ENCODE data around the gene PTPRN2.

PTPRN2 gene

DNA sequence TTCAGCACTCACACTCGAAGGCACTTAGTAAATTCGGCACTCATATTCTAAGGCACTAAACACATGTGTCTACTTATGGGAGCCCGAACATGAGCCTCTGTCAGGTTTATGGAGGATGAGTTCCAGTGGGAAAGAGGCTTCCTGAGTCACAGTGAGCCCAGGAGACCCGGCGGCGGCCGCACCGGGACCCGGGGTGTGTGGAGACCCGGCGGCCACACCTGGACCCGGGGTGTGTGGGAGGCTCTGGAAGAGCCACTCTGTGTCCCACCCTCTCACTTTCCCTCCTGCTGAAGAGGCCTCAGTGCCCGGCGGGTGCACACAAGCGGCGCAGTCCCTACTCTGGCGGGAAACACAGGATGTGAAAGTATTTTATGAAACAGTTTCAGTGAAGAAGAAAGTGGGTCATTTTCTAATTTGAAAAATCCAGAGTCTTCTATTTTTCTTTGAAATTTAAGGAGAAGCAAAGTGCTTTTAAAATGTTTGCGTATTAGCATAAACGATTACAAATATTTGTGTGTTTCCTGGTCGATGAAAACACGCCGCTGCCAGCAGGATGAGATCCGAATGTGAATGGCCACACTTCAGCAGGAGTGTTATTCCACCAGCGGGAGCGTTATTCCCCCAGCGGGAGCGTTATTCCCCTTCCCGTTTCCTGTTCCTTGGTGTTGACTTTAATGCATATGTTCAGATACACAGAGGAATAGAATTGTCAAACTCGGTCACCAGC is 625.7 kb downstream of the PTPRN2 start:
- Mint-ChIP-seq H3K4me1 (no peaks in the 10 kb centered on the region), H3K36me3 (ENCODE audit: insufficient read depth) (no peaks in the 10 kb centered on the region), H3K27me3 (peaks cover 17% of the 10 kb centered on the region), H3K27ac (ENCODE audit: low read depth) (no peak overlapping the region), H3K4me3 (no peak overlapping the region), H3K9me3 (no peaks in the 10 kb centered on the region)
- DNase-seq (ENCODE audit: low spot score in 2 of 2) (no peak), ATAC-seq (replicated peaks; ENCODE audit: extremely low read depth, poor library complexity, severe bottlenecking) (no peak)

DNA sequence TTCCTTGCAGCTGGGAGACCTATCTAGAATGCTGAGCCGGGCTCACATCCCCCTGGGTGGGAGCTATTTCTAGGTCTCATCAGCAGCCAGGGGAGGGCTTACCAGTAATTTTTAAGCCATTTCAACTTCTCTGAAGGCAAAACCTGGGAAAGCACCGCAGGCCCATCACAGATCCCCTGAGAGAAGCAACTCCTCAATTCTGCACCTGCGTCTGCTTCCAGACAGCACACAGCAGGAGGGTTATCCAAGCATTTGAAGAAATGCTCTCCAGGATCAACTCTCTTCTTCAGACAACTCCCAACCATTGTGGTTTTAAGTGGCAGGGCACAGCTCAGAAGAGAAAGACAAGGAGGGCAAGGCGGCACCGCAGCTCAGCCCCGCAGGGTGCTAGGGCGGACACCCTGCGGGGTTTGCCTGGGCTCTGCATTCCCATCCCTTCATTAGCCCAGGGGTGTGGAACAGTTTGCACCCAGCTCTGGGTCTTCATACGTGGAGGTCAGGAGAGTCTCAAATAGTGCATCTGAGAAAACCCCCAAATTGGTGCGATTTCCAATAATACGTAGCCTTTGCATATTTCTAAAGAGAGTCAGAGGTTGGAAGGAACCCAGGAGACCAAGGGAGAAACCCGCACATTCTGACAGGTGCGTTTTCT is 632.1 kb downstream of the PTPRN2 start:
- no peak overlapping the region for H3K4me3 Mint-ChIP-seq
- peaks cover 47% of the 10 kb centered on the region for H3K27me3 Mint-ChIP-seq
- H3K27ac Mint-ChIP-seq (ENCODE audit: low read depth), result no peak overlapping the region
- no peak for ATAC-seq (replicated peaks; ENCODE audit: extremely low read depth, poor library complexity, severe bottlenecking)
- H3K4me1 Mint-ChIP-seq, result peaks cover 5% of the 10 kb centered on the region
- no peak for DNase-seq (ENCODE audit: low spot score in 2 of 2)
- no peaks in the 10 kb centered on the region for H3K36me3 Mint-ChIP-seq (ENCODE audit: insufficient read depth)
- H3K9me3 Mint-ChIP-seq, result no peaks in the 10 kb centered on the region

DNA sequence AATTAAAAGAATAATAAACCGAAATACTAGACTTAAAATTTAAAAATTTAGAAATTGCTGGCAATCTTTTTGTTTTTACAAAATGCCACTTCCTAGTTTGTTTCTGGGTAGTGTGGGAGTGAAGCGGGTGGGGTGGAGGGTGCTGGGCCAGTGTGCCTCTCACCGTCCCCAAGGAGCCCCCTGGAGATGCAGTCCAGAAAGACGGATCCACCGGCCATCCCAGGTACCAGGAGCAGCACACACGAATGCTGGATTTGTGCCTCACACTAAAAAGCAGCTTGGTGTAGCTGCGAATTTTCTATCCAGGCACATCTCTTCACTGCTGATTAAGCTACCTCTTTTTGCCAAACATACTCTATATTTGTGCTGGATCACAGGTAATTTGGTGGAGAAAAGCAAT is 632.7 kb downstream of the PTPRN2 start:
- no peak for DNase-seq (ENCODE audit: low spot score in 2 of 2)
- H3K4me1 Mint-ChIP-seq, result peaks cover 5% of the 10 kb centered on the region
- H3K9me3 Mint-ChIP-seq, result no peaks in the 10 kb centered on the region
- H3K36me3 Mint-ChIP-seq (ENCODE audit: insufficient read depth), result no peaks in the 10 kb centered on the region
- no peak for ATAC-seq (replicated peaks; ENCODE audit: extremely low read depth, poor library complexity, severe bottlenecking)
- no peak overlapping the region for H3K27ac Mint-ChIP-seq (ENCODE audit: low read depth)
- H3K4me3 Mint-ChIP-seq, result no peak overlapping the region
- H3K27me3 Mint-ChIP-seq, result peaks cover 44% of the 10 kb centered on the region

DNA sequence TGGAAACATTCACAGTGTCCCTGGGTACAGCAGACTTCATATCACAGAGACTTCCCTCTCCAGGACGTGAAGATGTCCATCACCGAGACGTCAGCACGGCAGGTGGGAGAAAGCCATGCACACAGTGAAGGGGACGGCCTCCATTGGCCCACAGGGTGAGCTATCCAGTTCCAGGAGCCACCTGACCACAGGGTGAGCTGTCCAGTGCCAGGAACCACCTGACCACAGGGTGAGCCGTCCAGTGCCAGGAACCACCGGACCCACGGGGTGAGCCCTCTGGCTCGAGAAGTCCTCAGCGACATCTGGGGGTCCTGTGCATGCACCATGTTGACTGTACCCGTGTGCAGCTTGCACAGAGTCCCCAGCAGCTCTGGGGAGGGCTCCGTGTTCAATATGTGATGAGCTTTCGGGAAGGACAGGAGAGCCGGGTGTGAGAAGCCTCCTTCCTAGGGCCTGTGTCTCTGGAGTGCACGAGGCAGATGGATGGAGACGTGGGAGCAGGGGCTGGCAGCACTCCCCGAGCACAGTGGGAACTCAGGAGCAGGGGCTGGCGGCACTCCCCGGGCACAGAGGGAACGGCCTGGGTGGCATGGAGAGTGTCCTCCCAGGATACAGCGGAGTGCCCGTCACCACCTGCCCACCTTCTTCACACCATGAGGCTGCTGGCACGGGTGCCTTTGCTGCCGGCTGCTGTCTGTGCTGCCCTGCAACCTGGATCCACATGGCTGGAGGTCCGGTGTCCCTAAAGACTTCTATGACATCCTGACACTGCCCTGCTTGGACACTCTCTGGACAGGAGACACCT is 634.6 kb downstream of the PTPRN2 start:
- H3K27me3 Mint-ChIP-seq, result peaks cover 32% of the 10 kb centered on the region
- no peak overlapping the region for H3K27ac Mint-ChIP-seq (ENCODE audit: low read depth)
- ATAC-seq (replicated peaks; ENCODE audit: extremely low read depth, poor library complexity, severe bottlenecking), result no peak
- peaks cover 5% of the 10 kb centered on the region for H3K4me1 Mint-ChIP-seq
- no peak overlapping the region for H3K4me3 Mint-ChIP-seq
- H3K9me3 Mint-ChIP-seq, result peaks cover 5% of the 10 kb centered on the region
- no peaks in the 10 kb centered on the region for H3K36me3 Mint-ChIP-seq (ENCODE audit: insufficient read depth)
- DNase-seq (ENCODE audit: low spot score in 2 of 2), result no peak

DNA sequence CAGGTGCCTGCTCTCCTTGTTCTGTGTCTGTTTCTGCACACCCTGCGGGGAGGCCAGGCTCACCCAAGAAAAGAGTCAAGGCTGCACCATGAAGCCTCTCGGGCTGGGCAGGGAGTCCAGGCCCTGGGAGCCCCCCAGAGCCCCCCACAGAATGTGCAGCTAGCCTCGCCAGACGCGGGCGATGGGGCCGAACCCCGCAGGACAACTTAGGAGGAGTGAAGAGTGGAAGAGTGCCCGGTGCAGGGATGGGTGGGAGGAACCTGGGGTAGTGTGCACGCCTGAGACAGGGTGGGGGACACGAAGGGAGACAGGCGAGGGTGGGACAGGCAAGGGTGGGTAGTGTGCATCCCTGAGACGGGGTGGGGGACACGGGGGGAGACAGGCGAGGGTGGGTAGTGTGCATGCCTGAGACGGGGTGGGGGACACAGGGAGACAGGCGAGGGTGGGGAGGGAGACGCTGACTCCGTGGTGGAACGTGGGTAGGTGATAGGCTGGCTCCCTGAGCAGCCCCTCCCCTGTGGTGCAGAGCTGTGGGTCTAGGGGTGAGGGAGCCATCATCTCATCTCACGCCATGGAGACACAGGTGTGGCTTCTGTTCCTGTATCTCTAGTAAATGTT is 635.5 kb downstream of the PTPRN2 start:
- Mint-ChIP-seq H3K9me3 (peaks cover 10% of the 10 kb centered on the region), H3K4me1 (peaks cover 5% of the 10 kb centered on the region), H3K36me3 (ENCODE audit: insufficient read depth) (no peaks in the 10 kb centered on the region), H3K27me3 (peaks cover 32% of the 10 kb centered on the region), H3K4me3 (no peak overlapping the region), H3K27ac (ENCODE audit: low read depth) (no peak overlapping the region)
- DNase-seq (ENCODE audit: low spot score in 2 of 2), result no peak
- no peak for ATAC-seq (replicated peaks; ENCODE audit: extremely low read depth, poor library complexity, severe bottlenecking)

DNA sequence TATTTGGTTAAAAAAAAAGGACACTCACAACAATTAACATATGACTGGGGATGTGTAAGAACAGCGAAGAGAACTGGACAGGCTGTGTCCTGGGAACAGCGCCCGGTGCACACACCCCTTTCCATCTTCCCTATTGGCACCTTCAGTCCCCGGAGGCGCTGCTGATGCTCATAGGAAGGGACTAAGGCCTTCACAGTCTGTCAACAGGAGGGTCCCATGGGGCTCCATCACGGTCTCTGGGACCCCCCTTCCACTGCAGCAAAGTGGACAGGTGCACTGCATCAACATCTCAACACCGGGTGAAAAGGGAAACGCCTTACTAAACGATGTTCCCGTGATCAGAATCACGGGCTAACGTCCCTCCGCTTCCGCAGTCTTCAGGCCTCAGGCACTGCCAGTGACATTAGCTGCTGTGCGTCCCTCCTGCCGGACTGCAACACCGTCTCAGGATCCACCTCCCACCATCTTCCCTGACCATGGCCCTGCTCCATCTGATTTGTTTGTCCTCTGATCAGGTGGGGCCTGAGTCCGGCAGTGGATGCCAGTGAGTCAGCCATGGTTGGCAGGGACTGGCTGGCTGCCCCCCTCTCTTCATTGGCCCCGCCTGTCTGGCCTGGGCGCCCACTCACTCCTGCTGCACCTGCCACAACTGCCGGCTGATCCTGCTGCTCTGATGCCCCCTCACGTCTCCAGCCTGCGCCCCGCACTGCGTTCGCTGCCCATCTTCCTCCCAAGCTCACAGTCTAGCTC is 636.1 kb downstream of the PTPRN2 start:
- Mint-ChIP-seq H3K36me3 (ENCODE audit: insufficient read depth) (no peaks in the 10 kb centered on the region), H3K27me3 (peaks cover 32% of the 10 kb centered on the region), H3K4me1 (peaks cover 5% of the 10 kb centered on the region), H3K4me3 (no peak overlapping the region), H3K9me3 (peaks cover 10% of the 10 kb centered on the region), H3K27ac (ENCODE audit: low read depth) (no peak overlapping the region)
- ATAC-seq (replicated peaks; ENCODE audit: extremely low read depth, poor library complexity, severe bottlenecking) (no peak), DNase-seq (ENCODE audit: low spot score in 2 of 2) (no peak)

DNA sequence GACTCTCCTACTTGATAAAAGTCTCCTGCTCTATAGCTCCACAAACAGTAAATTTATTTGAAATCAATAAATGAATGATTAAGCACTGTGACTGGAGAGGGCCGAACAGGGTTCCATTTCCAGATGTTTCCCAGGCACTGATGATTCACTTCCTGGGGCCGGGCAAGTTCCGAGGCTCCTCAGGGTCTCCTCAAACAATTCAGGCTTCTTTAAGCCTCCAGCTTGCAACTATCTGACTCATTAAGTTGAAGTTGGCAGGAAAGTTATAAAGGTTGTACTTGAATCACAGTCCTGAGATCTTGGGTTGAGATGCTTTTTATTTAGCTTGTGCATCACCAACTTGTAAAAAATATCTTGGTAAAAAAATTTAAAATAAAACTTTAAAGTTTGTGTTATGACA is 637.9 kb downstream of the PTPRN2 start:
- peaks cover 5% of the 10 kb centered on the region for H3K4me1 Mint-ChIP-seq
- ATAC-seq (replicated peaks; ENCODE audit: extremely low read depth, poor library complexity, severe bottlenecking) (no peak), DNase-seq (ENCODE audit: low spot score in 2 of 2) (no peak)
- peaks cover 42% of the 10 kb centered on the region for H3K27me3 Mint-ChIP-seq
- H3K4me3 Mint-ChIP-seq, result no peak overlapping the region
- peaks cover 15% of the 10 kb centered on the region for H3K9me3 Mint-ChIP-seq
- H3K36me3 Mint-ChIP-seq (ENCODE audit: insufficient read depth), result no peaks in the 10 kb centered on the region
- no peak overlapping the region for H3K27ac Mint-ChIP-seq (ENCODE audit: low read depth)

DNA sequence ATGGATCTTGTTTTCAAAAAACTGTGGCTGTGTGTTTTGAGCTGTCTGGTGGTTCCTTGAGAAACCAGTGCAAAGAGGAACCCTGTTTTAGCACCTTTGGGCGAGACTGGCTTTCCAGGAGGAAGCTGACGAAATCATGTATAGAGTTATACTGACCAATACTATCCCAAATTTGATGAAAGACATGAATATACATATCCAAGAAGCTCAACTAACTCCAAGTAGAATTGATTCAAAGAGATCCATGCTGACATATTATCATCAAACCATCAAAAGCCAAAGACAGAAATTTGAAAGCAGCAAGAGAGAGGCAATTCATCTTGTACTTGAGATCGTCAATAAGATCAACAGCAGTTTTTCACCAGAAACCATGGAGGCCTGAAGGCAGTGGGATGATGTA is 640.1 kb downstream of the PTPRN2 start:
- Mint-ChIP-seq H3K27ac (ENCODE audit: low read depth) (no peak overlapping the region), H3K36me3 (ENCODE audit: insufficient read depth) (no peaks in the 10 kb centered on the region), H3K27me3 (peaks cover 47% of the 10 kb centered on the region), H3K4me3 (no peak overlapping the region), H3K9me3 (peaks cover 15% of the 10 kb centered on the region), H3K4me1 (no peaks in the 10 kb centered on the region)
- DNase-seq (ENCODE audit: low spot score in 2 of 2), result no peak
- ATAC-seq (replicated peaks; ENCODE audit: extremely low read depth, poor library complexity, severe bottlenecking), result no peak

DNA sequence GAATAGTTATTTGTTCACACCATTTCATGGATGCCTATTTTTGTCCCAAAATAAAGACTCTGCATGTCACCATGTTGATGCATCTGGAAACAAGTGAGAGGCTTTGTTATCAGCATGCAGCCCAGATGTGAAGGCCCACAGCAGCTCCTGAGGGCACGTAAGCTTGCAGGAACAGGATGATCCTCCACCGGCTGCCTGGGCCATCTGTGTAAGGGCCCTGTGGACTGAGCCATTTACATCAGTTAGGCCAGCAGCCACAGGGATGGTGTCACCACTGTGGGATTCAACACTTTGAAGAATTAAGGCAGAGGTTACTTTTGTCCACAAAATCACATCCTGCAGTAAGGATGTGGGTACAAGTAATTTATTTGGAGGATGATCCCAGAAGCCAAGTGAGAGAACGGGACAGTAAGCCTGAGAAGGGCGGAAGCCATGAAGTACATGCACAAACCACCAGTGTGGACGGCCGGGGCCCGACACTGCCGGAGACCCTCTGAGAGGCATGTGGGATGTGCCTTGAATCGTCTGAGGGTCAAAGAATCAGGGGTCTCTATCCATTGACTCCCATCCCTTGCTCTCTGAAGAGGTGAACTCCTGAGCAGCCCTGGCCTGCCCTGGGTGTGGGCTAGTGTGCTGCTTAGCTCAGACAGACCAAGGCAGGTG is 641.1 kb downstream of the PTPRN2 start:
- H3K36me3 Mint-ChIP-seq (ENCODE audit: insufficient read depth), result no peaks in the 10 kb centered on the region
- H3K4me1 Mint-ChIP-seq, result no peaks in the 10 kb centered on the region
- H3K27ac Mint-ChIP-seq (ENCODE audit: low read depth), result no peak overlapping the region
- H3K4me3 Mint-ChIP-seq, result no peak overlapping the region
- H3K9me3 Mint-ChIP-seq, result peaks cover 15% of the 10 kb centered on the region
- ATAC-seq (replicated peaks; ENCODE audit: extremely low read depth, poor library complexity, severe bottlenecking) (no peak), DNase-seq (ENCODE audit: low spot score in 2 of 2) (no peak)
- peaks cover 41% of the 10 kb centered on the region for H3K27me3 Mint-ChIP-seq

DNA sequence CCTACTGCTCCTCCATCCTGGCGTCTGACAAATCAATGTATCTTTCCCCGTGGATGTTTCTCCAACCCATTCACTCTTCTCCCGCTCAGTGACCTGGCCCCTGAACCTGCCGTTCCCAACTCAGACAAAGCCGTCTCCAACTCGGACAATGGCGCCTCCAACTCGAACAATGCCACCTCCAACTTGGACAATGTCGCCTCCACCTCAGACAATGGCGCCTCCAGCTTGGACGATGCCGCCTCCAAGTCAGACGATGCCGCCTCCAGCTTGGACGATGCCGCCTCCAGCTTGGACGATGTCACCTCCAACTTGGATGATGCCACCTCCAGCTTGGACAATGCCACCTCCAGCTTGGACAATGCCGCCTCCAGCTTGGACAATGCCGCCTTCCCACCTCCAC is 642.2 kb downstream of the PTPRN2 start:
- Mint-ChIP-seq H3K4me3 (no peak overlapping the region), H3K27me3 (peaks cover 30% of the 10 kb centered on the region), H3K36me3 (ENCODE audit: insufficient read depth) (no peaks in the 10 kb centered on the region), H3K4me1 (no peaks in the 10 kb centered on the region), H3K27ac (ENCODE audit: low read depth) (no peak overlapping the region), H3K9me3 (peaks cover 15% of the 10 kb centered on the region)
- DNase-seq (ENCODE audit: low spot score in 2 of 2) (no peak), ATAC-seq (replicated peaks; ENCODE audit: extremely low read depth, poor library complexity, severe bottlenecking) (no peak)

DNA sequence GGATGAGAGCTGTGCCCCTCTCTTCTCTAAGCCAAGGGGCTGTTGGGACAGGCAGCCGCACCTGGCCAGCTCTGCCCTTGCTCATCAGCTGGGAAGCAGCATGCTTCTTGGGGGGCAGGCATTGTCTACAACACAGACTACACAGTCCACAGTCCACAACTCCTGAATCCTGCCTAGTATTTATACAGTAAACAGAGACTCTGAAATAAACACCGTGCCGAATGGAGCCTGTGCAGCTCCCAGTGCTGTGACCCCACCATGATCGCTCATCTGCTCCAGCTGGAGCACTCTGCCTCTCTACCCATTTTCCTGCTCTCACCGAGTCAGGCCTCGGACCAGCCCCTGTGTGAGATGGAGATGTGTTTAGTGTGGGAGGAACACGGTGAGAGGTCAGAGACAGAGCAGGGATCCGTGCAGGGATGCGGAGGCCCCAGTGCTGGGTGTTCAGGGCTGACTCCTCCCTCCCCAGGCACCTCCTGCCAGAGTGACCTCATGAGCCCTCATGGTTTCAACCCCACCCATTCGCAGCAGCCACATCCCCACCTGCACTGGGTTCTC is 642.8 kb downstream of the PTPRN2 start:
- no peak for DNase-seq (ENCODE audit: low spot score in 2 of 2)
- H3K4me3 Mint-ChIP-seq, result no peak overlapping the region
- peaks cover 29% of the 10 kb centered on the region for H3K27me3 Mint-ChIP-seq
- no peak overlapping the region for H3K27ac Mint-ChIP-seq (ENCODE audit: low read depth)
- H3K9me3 Mint-ChIP-seq, result peaks cover 15% of the 10 kb centered on the region
- ATAC-seq (replicated peaks; ENCODE audit: extremely low read depth, poor library complexity, severe bottlenecking), result no peak
- no peaks in the 10 kb centered on the region for H3K36me3 Mint-ChIP-seq (ENCODE audit: insufficient read depth)
- no peaks in the 10 kb centered on the region for H3K4me1 Mint-ChIP-seq

Measured in central memory CD8-positive, alpha-beta T cell (primary cell).